ENCODE results near the gene KCNG3. TPM values are rescaled to one million over a fixed set of nuclear protein-coding genes. Genes with fewer than 3 reads are reported as not detected.
"Not testable (repeated sequence)": the region's sequence is repeated elsewhere in the genome, so short reads cannot be mapped to it uniquely, and the experiment has no call there.

Gene KCNG3
- total RNA-seq, 1 donor from 2014 or later = not detected

DNA sequence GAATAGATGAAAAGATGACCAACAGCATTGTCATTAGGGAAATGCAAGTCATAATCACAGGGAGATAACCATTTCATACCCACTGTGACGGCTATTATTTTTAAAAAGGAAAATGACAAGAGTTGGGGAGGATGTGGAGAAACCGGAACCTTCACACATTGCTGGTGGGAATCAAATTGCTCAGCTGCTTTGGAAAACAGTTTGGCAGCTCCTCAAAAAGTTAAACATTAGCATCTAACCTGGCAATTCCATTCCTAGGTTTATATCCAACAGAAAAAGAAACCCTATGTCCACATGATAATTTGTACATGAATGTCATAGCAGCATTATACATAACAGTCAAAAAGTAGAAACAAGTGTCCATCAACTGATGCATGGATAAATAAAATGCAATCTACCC lies 58.2 kb downstream of the KCNG3 start:
- intact Hi-C loops (cut with micrococcal nuclease) = no loop called here

DNA sequence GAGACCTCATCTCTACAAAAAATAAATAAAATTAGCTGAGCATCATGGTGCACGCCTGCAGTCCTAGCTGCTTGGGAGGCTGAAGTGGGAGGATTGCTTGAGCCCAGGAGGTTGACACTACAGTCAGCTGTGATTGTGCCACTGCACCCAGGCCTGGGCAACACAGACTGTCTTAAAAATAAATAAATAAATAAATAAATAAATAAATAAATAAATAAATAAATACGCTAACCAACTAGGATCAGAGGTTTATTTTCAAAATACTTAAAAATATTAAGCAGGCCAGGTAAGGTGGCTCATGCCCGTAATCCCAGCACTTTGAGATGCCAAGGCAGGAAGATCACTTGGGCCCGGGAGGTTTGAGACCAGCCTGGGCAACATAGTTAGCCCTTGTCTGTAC lies 63.6 kb downstream of the KCNG3 start:
- intact Hi-C loops (cut with micrococcal nuclease) = no loop called here

DNA sequence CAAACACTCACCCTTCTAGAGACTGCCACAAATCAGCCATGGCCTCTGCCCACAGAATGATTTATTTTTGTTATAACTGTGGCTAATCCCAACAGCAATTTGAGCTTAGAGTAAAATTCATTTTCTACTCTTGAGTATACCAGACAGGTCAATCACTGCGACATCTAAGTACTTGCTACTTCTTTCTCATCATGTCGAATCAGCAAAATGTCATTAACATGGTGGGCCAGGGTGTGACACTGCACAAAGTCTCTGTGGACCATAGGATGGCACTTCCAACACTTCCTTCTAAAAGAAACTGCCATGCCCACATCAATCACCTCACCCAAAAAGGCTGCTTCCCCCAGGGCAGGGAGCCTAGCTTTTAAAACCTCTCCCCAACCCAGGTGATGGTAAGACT lies 64.4 kb downstream of the KCNG3 start:
- intact Hi-C loops (cut with micrococcal nuclease) = no loop called here

DNA sequence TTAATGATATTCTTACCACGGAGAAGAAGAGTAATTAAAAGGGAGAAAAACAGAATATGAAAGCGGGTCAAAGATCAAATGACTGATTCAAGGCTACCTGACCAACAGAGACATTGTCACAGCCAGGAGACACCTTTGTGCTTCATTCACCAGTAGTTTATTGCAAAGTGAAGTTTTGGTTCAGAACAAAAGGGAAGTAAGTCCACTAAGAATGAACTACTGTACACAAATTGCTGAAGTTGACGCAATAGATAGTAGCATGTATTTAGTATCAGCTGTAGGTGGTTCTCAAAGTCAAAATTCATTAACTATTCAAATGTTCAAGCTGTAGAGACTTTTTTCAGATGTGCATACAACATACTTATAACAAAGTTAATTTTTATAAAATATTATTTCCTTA lies 68.1 kb downstream of the KCNG3 start:
- intact Hi-C loops (cut with micrococcal nuclease) = no loop called here

- intact Hi-C loops (cut with micrococcal nuclease) = no loop called here
Observed at GRCh38 chr2:42424033-42424432, 69.7 kb downstream of the KCNG3 start.

DNA sequence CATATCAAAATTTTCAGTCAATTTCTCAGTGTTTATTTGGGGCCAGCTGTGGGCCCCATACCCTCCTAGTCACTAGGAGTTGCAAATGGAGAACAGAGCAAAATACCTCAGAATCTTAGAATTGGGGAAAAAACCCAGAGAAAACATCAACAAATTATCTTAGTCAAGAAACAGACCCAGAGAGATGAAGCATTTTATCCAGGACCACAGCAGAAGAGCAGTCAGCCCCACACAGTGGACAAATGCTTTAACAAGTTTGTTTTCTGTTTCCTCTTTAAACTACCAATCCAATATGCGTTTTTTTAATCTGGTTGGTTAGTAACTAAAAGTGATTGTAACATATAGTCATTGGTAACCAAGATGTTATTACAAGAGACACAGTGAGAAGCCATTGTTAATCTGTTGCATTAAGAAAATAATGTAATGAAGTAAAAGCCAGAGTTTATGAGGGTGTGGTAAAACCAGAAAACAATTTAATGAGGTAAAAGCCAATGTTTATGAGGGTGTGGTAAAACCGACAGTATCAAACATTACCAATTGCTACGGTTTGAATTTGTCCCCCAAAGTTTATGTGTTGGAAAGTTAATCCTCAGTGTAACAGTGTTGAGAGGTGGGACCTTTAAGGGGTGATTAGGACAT lies 72.1 kb downstream of the KCNG3 start:
- intact Hi-C loops (cut with micrococcal nuclease) = no loop called here

- intact Hi-C loops (cut with micrococcal nuclease) = no loop called here
Observed at GRCh38 chr2:42421157-42421485, 72.7 kb downstream of the KCNG3 start.

DNA sequence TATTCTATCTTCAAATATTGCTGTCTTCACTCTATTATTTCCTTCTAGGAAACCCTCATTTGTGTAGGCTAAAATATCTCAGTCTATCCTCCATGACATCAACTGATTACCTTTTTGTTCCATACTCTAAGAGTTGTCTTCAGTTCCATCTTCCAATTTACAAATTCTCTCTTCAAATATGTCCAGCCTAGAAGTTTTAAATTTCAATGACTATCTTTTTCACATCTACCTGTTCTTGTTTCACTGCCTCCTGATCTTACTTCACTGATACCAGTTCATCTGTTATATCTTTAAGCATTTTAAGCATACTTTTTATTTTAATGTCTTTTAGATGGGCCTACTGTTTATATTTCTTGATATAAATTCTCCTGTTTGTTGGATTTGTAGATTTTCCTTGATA lies 79.1 kb downstream of the KCNG3 start:
- intact Hi-C loops (cut with micrococcal nuclease) = no loop called here

- intact Hi-C loops (cut with micrococcal nuclease) = no loop called here
Observed at GRCh38 chr2:42414158-42414557, 79.6 kb downstream of the KCNG3 start.

GRCh38 chr2:42410742-42411514 lies 82.9 kb downstream of the KCNG3 start:
- intact Hi-C loops (cut with micrococcal nuclease) = no loop called here

GRCh38 chr2:42408009-42408408 lies 85.8 kb downstream of the KCNG3 start:
- intact Hi-C loops (cut with micrococcal nuclease) = no loop called here

DNA sequence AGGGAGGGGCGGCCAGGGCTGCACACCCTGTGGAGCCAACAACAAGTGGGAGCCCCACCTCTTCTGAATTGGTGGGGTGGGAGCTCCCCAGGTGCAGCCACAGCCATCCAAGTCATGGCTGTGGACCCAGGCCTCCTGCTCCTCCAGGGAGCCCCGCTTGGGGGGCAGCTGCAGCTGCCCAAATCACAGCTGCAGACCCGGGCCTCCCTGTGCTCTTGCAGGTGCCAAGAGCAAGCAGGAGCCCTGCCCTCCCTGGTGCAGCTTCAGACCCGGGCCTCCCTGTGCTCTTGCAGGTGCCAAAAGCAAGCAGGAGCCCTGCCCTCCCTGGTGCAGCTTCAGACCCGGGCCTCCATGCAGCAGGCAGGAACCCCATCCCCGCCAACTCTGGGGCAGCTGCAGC lies 86.3 kb downstream of the KCNG3 start:
- intact Hi-C loops (cut with micrococcal nuclease) = no loop called here

GRCh38 chr2:42404676-42405075 lies 89.1 kb downstream of the KCNG3 start:
- intact Hi-C loops (cut with micrococcal nuclease) = no loop called here

DNA sequence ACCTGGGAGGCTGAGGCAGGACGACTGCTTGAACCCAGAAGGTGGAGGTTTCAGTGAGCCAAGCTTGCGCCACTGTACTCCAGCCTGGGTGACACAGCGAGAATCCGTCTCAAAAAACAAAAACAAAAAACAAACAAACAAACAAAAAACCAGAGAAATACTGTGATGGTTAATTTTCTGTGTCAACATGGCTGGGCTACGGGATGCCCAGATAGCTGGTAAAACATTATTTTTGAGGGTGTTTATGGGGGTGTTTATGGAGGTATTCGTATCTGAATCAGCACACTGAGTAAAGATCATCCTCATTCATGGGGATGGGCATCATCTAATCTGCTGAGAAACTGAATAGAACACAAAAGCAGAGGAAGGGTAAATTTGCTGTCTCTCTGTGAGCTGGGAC lies 92.0 kb downstream of the KCNG3 start:
- intact Hi-C loops (cut with micrococcal nuclease) = no loop called here

- intact Hi-C loops (cut with micrococcal nuclease) = not testable (repeated sequence)
Observed at GRCh38 chr2:42398052-42398451, 95.7 kb downstream of the KCNG3 start.

DNA sequence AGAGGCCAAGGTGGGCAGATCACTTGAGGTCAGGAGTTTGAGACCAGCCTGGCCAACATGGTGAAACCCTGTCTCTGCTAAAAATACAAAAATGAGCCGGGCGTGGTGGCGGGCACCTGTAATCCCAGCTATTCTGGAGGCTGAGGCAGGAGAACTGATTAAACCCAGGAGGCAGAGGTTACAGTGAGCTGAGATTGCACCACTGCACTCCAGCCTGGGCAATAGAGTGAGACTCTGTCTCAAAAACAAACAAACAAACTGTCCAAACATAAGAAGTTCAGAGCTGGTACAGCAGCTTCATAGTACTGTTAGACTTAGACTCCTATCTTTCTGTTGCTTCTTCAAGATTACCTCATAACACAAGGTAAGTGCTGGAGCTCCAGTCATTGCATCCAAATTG lies 100.5 kb downstream of the KCNG3 start:
- intact Hi-C loops (cut with micrococcal nuclease) = not testable (repeated sequence)

GRCh38 chr2:42392191-42392590 lies 101.6 kb downstream of the KCNG3 start:
- intact Hi-C loops (cut with micrococcal nuclease) = no loop called here

Other genes starting within 250 kb of the KCNG3 start
- gene COX7A2L, start 132.8 kb downstream of the KCNG3 start, total RNA-seq = 71.7 and 76.1 TPM in 2 replicates
- 26.2 and 29.2 TPM in 2 replicates for gene MTA3, start 74.7 kb upstream of the KCNG3 start, total RNA-seq